ENCODE data around the gene LSP1. TPM values are rescaled to one million over a fixed set of nuclear protein-coding genes. Genes with fewer than 3 reads are reported as not detected.
"Not testable (repeated sequence)": the region's sequence is repeated elsewhere in the genome, so short reads cannot be mapped to it uniquely, and the experiment has no call there.

Gene LSP1
- total and polyA plus RNA-seq, 2 experiments from 2014 or later = 2.8 TPM; not detected in 1

GRCh38 chr11:1810761-1811160 lies 42.1 kb upstream of the LSP1 start:
- no peaks in the 10 kb centered on the region for H3K27me3 ChIP-seq
- no peak overlapping the region for H3K27ac ChIP-seq
- H3K4me3 ChIP-seq = no peak overlapping the region
- peaks cover 10% of the 10 kb centered on the region for H3K4me1 ChIP-seq (ENCODE audit: low read depth)
- no peak for TF ChIP-seq CTCF (IDR thresholded peaks at IDR 0.05; ENCODE audit: low read depth, low read length)
- H3K9me3 ChIP-seq (ENCODE audit: low read depth) = no peaks in the 10 kb centered on the region
- no peaks in the 10 kb centered on the region for H3K36me3 ChIP-seq
- DNase-seq (ENCODE audit: low read depth in 1 of 2, low spot score in 1 of 2) = no peak

- no peak for DNase-seq (ENCODE audit: low read depth in 1 of 2, low spot score in 1 of 2)
- Histone ChIP-seq H3K27me3 (no peaks in the 10 kb centered on the region), H3K9me3 (ENCODE audit: low read depth) (no peaks in the 10 kb centered on the region), H3K4me3 (no peak overlapping the region), H3K27ac (no peak overlapping the region), H3K4me1 (ENCODE audit: low read depth) (peaks cover 7% of the 10 kb centered on the region), H3K36me3 (no peaks in the 10 kb centered on the region)
- TF ChIP-seq CTCF (IDR thresholded peaks at IDR 0.05; ENCODE audit: low read depth, low read length) = no peak
These were observed 40.6 kb upstream of the LSP1 start for GRCh38 chr11:1812274-1812673.

GRCh38 chr11:1812801-1813200 lies 40.1 kb upstream of the LSP1 start:
- H3K27me3 ChIP-seq = no peaks in the 10 kb centered on the region
- no peak for DNase-seq (ENCODE audit: low read depth in 1 of 2, low spot score in 1 of 2)
- H3K36me3 ChIP-seq = no peaks in the 10 kb centered on the region
- peaks cover 4% of the 10 kb centered on the region for H3K4me1 ChIP-seq (ENCODE audit: low read depth)
- no peak overlapping the region for H3K27ac ChIP-seq
- TF ChIP-seq CTCF (IDR thresholded peaks at IDR 0.05; ENCODE audit: low read depth, low read length) = no peak
- H3K4me3 ChIP-seq = no peak overlapping the region
- H3K9me3 ChIP-seq (ENCODE audit: low read depth) = no peaks in the 10 kb centered on the region

GRCh38 chr11:1813356-1813755 lies 39.5 kb upstream of the LSP1 start:
- H3K9me3 ChIP-seq (ENCODE audit: low read depth); DNase-seq (ENCODE audit: low read depth in 1 of 2, low spot score in 1 of 2); H3K36me3 ChIP-seq; H3K4me3 ChIP-seq; H3K27ac ChIP-seq; H3K27me3 ChIP-seq; H3K4me1 ChIP-seq (ENCODE audit: low read depth): not testable (repeated sequence)

GRCh38 chr11:1814691-1815090 lies 38.2 kb upstream of the LSP1 start:
- H3K4me3 ChIP-seq = no peak overlapping the region
- no peaks in the 10 kb centered on the region for H3K36me3 ChIP-seq

GRCh38 chr11:1815311-1815710 lies 37.6 kb upstream of the LSP1 start:
- TF ChIP-seq CTCF (IDR thresholded peaks at IDR 0.05; ENCODE audit: low read depth, low read length) = no peak
- Histone ChIP-seq H3K4me1 (ENCODE audit: low read depth) (peaks cover 4% of the 10 kb centered on the region), H3K27me3 (no peaks in the 10 kb centered on the region), H3K9me3 (ENCODE audit: low read depth) (no peaks in the 10 kb centered on the region), H3K36me3 (no peaks in the 10 kb centered on the region), H3K4me3 (no peak overlapping the region), H3K27ac (no peak overlapping the region)
- no peak for DNase-seq (ENCODE audit: low read depth in 1 of 2, low spot score in 1 of 2)

More at GRCh38 chr11:1814691-1815090, 38.2 kb upstream of the LSP1 start:
- DNase-seq (ENCODE audit: low read depth in 1 of 2, low spot score in 1 of 2) = no peak
- peaks cover 4% of the 10 kb centered on the region for H3K4me1 ChIP-seq (ENCODE audit: low read depth)
- no peaks in the 10 kb centered on the region for H3K9me3 ChIP-seq (ENCODE audit: low read depth)
- TF ChIP-seq CTCF (IDR thresholded peaks at IDR 0.05; ENCODE audit: low read depth, low read length) = no peak
- H3K27me3 ChIP-seq = no peaks in the 10 kb centered on the region
- no peak overlapping the region for H3K27ac ChIP-seq
